Medulla oblongata (tissue), 1 donor: ENCODE measurements around the gene ZBED1.
"Not testable (repeated sequence)": the region's sequence is repeated elsewhere in the genome, so short reads cannot be mapped to it uniquely, and the experiment has no call there.

Experiments
- DNase-seq: peaks from one replicate; pipeline ENCODE4 v3.0.0-alpha.2; 2015; ENCODE audit errors: extremely low spot score

Gene ZBED1

DNA sequence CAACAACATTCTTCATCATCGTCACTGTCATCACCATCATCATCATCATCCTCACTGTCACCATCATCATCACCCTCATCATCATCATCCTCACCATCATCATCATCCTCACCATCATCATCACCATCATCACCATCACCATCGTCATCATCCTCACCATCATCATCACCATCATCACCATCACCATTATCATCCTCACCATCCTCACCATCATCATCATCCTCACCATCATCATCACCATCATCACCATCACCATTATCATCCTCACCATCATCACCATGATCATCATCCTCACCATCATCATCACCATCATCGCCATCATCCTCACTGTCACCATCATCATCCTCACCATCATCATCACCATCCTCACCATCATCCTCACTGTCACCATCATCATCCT lies 18.9 kb upstream of the ZBED1 start:
- not testable (repeated sequence) for DNase-seq

DNA sequence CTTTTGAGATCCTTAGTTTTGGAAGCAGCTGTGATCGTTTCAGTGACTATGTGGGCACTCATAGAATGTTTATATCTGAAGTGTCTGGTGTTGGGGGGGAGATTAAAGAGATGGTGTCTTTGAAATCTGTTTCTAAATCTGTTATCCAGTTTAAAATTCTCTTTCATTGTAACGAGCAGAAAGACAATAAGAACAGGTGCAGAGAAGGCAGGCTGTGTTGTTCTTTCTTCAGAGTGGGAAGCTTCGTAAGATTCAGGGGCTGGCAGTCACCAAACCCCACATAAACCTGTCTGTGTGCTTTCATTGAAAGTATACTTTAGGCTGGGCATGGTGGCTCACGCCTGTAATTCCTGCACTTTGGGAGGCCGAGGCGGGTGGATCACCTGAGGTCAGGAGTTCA lies 16.3 kb upstream of the ZBED1 start:
- DNase-seq, result no peak

DNA sequence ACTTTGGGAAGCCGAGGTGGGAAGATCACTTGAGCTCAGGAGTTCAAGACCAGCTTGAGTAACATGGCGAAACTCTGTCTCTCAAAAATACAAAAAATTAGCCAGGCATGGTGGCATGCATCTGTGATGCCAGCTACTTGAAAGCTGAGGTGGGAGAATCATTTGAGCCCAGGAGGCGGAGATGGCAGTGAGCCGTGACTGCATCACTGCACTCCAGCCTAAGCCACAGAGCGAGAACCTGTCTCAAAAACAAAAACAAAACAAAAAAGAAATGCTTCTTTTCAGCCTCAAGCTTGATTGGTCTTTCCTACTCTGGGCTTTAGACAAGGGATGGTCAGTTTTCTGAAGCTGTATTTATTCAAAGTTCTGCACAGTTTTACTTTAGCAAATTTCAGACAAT lies 15.8 kb upstream of the ZBED1 start:
- no peak for DNase-seq

DNA sequence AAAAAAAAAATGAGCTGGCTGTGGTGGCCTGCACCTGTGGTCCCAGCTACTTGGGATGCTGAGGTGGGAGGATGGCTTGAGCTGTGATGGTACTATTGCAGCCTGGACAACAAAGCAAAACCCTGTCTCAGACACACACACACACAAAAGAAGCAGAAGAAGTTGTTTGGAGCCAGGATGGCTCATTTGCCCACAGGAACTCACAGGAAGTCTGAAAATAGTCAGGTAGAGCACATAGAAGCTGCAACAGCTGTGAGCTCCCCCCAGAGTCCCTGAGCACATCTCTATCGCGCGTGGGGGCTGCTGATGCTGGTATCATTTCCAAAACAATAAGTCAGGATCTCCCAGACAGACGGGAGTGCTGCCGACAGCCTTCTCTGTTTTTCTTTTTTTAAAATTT lies 13.4 kb upstream of the ZBED1 start:
- no peak for DNase-seq

DNA sequence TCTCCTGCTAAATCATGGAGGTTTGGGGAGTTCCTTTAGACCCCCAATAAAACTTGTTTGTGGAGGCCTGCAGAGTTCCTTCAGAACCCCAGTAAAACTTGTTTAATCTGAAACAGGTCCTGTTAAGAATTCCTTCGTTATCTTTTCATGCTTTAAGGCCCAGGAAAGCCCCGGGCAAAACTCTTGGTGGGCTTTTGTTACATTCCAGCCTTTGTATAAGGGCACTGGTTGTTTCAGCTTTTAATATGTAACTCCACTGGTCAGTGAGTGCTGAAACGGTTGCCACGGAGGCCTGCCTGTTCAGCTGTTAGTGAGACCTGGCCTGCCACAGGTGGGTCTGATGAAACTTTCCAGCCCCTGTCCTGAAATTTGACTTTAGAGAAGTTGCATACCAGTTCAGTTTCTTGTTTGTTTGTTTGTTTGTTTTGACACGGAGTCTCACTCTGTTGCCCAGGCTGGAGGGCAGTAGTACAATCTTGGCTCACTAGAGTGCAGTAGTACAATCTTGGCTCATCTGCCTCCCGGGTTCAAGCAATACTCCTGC lies 12.4 kb upstream of the ZBED1 start:
- no peak for DNase-seq

DNA sequence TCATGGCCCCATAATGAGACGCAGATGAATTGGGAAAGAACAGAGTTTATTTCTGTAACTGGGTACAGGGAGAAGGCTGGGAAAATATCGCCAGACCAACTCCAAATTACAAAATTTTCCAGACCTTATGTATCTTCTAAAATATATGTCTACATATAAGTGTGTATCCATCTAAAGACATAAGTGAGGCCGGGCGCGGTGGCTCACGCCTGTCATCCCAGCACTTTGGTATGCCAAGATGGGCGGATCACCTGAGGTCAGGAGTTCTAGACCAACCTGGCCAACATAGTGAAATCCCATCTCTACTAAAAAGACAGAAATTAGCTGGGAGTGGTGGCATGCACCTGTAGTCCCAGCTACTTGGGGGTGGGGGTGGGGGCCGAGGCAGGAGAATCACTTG lies 11.7 kb upstream of the ZBED1 start:
- no peak for DNase-seq

DNA sequence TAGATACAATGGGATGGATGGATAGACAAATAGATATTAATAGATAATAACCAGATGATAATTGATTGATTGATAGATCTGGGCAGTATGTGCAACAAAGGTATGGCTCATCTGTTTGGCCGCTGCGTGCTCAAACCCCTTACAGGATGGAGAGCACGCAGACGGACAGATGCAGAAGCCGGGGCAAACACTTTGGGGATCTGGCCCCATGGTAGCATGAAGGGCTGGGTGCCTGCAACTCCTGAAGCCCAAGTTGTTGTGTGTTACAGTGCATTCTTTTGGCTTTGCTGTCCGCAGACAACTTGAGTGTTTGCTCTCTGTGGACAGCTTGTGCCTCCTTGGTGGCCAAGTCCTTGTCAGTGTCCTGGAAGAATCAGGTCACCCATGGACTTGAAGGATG lies 10.6 kb upstream of the ZBED1 start:
- DNase-seq, result no peak

DNA sequence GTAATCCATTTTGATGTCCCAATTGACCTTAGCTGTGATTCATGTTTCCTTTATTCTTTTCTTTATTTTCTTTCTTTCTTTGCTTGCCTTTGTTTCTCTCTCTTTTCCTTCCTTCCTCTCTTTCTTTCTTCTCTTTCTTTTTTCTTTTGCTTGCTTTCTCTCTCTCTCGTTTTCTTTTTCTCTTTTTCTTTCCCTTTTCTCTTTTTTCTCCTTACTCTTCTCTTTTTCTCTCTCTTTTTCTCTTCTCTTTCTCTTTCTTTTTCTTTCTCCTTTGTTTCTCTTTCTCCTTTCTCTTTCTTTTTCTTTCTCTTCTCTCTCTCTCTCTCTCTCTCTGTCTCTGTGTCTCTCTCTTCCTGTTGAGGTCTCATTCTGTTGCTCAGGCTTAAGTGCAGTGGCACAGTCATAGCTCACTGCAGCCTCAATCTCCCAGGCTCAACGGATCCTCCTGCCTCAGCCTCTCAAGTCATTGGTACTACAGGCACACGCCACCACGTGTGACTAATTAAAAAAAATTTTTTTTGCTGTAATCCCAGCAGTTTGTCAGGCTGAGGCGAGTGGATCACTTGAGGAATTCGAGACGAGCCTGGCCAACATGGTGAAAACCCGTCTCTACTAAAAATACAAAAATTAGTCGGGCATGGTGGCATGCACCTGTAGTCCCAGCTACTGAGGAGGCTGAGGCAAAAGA lies 8.0 kb upstream of the ZBED1 start:
- no peak for DNase-seq

DNA sequence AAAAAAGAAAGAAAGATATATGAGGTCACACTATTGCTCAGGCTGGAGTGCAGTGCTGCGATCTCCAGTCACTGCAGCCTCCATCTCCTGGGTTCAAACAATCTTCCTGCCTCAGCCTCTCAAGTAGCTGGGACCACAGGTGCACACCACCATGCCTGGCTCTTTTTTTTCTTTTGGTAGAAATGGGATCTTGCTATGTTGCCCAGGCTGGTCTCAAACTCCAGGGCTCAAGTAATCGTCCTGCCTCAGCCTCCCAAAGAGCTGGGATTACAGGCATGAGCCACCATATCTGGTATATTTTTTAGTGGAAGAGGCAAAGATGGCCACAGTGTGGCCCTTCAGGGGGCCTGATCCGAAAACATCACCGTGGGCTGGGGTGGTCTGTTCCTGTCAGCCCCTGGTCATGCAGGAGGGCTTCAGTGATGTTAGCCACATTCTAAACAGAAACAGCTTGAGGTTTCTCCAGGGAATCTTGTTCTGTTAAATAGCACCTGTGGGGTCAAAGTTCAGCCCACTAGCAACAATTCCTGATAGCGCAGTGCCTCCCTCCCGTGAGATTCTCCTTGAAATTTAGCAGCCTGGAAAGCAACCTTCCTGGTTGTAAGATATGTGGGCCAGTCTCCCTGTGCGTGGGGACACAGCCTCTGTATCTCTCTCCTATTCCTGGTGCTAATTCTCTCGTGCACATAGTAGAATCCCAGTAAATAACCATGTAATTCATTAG lies 7.3 kb upstream of the ZBED1 start:
- no peak for DNase-seq

DNA sequence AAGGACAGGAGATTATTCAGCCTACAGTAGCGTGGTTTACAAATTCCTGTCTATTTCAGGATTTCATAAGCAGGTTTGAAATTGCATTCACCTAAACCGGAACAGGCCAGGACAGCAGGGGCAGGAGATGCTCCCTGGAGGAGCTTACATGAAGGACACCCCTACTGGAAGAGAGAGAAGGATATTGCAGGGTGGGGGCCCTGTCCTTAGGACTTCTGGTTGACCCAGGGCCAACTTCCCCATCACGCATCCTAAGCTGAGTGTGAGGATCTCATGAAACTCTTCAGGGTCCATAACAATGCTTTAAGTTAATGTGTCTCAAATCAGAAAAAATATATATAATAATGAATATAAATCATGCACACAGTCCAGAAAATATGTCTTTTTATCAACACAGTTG lies 6.4 kb upstream of the ZBED1 start:
- DNase-seq, result no peak

DNA sequence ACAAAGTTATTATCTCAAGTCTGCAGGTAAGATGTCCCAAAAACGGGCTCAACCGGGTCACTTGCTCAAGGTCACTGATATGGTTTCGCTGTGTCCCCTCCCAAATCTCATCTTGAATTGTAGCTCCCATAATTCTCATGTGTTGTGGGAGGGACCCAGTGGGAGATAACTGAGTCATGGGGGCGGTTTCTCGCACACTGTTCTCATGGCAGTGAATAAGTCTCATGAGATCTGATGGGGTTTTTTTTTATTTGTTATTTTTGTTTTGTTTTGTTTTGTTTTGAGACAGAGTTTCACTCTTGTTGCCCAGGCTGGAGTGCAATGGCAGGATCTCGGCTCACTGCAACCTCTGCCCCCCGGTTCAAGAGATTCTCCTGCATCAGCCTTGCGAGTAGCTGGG lies 4.6 kb upstream of the ZBED1 start:
- not testable (repeated sequence) for DNase-seq

DNA sequence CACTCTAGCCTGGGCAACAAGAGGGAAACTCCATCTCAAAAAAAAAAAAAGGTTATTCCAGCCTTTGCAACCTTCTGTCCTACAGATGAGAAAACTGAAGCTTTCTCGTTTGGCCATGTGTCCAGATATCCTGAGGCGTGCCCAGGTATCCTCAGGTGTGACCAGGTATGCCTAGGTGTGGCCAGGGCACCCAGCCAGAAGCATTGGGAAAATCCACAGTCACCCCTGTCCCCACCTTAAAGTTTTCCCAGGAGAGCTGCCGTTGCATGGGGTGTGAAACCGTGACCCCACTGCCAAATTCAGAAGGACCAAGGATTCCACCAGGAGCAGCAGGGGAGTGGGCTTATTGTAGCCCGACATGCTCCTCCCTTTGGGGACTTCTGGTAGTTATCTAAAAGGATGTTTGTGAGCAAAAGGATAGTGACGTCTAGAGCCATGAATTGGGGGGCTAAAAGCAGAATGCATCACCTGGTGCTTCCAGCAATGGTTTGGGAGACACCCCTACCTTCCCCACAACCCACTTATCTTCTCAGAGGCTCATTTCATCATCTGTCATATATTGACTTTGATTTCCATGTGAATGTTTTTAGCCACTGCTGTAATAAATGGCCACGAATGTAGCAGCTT lies 4.0 kb upstream of the ZBED1 start:
- DNase-seq, result no peak

DNA sequence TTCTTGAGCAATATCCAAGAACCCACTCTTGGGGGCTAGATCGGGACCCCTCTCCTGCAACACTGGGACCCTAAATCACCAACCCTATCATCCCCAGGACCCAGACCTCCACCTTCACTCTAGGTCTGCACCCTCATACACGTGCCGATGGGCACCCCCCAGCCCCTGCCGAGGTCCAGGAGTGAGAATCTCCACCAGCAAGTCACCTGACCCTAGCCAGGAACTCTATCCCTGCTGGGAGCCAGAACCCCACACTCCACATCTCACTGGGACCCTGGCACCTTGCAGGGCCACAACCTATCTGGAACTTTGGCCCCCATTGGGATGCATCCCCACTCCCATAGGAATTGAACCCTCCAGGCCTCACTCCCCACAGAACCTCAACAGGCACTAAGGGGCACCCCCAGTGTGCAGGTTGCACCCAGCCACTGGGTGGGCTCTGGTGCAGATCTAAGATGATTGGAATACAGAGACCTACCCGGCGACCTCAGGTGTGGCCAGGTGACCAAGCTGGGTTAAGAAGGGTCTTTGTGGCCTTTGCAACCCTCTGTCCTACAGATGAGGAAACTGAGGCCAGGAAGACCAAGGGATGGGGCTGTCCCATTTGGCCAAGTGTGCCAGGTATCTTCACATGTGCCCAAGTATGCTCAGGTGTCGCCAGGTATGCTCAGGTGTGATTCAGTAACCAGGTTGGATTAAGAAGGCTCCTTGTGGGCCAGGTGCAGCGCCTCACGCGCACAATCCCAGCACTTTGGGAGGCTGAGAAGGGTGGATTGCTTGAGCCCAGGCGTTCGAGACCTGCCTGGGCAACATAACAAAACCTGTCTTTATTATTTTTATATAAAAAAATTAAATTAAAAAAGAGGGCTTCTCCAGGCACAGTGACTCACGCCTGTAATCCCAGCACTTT lies 3.1 kb upstream of the ZBED1 start:
- no peak for DNase-seq

DNA sequence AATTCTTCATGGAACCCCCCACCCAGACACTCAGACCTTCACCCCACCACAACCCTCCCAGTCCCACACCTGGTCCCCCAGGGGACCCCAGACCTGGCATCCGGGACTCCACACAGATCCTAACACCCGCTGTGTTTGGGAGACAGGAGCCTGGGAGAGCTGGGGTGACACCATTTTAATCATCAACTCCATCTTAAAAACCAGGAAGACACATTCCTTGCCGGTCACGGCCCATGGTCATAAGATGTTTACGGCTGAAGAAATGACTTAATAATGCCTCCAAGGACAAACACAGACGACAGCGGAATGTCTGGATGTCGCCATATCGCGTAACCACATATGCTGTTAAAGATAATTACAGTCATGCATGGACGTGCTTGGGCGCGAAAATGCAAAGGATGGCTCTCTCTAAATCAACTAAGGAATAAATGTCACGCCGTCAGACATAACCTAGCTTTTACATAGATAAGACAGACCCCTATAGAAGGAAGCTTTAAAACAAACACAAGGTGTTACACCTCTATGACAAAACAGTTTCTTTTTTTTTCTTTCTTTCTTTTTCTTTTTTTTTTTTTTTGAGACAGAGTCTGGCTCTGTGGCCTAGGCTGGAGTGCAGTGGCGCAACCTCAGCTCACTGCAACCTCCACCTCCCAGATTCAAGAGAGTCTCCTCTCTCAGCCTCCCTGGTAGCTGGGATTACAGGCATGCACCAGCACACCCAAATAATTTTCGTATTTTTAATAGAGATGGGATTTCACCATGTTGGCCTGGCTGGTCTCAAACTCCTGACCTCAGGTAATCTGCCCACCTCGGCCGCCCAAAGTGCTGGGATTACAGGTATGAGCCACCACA lies 2.1 kb upstream of the ZBED1 start:
- no peak for DNase-seq

DNA sequence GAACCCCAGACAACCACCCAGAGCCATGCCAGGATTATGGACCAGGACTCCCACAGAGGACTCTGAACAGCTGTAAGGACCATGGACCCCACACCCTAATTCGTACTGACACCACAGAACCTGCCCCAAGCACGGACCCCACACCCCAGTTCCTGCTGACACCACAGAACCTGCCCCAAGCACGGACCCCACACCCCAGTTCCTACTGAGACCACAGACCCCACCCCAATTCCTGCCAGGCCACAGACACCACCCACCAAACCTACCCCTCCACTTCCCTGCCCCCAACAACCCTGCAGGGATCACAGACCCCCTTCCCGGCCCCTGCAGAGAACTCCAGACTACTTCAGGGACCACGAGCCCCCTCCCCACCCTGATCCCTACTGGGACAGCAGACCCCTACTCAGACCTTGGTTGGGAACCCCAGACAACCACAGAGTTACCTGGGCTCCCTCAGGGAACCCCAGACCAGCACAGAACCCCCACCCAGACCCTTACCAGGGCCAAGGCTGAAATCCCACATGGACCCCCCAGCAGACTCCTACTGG lies 1.4 kb upstream of the ZBED1 start:
- no peak for DNase-seq

DNA sequence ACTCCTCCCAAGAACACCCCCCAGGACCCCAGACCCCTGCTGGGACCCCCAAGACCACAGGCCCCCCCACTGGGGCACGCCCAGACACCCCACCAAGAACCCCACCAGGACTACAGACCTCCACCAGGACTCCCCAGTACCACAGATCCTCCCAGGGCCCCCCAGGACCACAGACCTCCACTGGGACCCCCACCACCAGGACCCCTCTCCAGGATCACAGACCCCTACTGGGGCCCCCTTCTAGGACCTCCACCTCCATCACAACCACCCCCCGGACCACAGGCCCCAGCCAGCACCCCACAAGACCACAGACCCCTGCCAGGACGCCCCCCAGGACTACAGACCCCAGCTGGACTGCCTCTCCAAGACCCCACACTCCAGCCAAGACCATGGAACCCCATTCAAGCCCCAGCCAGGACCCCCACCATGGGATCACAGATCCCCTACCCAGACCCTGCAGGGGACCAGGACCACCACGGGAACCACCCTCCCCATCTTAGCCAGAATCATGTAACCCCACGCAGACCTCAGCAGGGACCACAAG lies 855 bp upstream of the ZBED1 start:
- DNase-seq, result no peak

DNA sequence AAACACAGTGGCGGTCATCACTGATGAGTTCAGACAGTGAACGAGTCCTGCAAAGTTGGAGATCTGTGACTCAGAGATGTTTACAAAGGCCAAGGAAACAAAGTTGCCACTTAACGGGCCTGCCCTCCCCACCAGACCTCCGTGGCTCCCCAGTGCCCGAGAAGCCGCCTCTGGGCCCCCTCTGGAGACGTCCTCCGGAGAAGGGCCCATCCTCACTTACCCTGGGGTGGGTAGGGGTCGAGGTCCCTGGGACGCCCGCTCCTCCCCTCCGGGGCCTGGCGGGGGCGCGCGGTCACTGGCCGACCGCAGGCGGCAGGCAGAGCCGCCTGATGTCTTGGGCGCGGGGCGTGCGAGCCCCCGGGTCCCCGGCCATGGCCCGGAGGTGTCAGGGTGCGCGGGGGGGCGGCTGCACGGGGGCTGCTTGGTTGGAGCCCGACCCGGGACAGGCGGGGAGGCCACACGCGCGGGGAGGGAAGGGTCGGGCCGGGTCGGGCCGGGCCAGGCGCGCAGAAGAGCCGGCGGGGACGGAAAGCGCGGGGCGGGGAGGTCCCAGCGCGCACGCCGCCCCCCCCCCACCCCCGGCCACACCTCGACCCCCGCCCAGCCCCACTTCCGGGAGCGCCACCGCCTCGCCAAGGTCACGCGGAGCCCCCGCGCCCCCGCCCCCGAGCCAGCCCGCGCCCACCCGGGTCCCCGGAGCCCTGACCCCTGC lies 529 bp downstream of the ZBED1 start:
- DNase-seq, result peak; percentile 28

DNA sequence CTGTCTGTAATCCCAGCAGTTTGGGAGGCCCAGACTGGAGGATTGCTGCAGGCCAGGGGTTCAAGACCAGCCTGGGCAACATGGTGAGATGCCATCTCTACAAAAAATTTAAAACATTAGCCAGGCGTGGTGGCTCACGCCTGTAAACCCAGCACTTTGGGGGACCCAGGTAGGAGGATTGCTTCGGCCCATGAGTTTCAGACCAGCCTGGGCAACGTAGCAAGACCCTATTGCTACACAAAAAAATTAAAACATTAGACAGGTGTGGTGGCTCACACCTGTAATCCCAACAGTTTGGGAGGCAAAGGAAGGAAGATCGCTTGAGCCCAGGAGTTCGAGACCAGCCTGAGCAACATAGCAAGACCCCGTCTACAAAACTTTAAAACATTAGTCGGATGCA lies 1.3 kb downstream of the ZBED1 start:
- DNase-seq, result no peak

DNA sequence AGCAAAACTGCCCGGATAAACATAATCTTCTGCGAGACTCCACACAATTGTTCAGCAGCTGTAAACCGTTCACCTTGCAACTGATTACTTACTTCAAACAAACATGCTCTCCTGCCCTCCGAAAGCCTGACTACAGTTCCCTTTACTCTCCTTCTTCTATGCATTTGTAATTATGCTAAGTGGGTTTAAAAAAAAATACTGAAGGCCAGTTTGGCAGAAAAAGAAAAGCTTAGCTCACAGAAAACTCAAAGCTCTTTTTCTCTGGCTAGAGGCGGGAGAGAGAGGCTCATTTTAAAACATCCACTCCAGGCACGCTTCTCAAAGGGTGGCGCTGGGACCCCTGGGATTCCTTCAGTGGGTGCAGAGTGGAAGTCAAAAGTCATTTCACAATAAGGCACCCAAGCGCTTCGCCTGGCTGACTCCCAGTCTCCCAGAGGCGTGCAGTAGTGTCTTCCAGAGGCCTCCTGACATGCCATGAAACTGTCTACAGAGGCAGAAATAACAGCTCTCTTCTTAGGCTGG lies 1.9 kb downstream of the ZBED1 start:
- DNase-seq, result peak; percentile 68
